ENCODE measurements around the gene IL4R. TPM values are rescaled to one million over a fixed set of nuclear protein-coding genes. Genes with fewer than 3 reads are reported as not detected.

IL4R gene
- total and polyA plus RNA-seq, 2 of the 13 experiments (the other 11 are each of a cell fraction or from before 2014, with no cell fraction given), result 15.9 to 49.6 TPM

DNA sequence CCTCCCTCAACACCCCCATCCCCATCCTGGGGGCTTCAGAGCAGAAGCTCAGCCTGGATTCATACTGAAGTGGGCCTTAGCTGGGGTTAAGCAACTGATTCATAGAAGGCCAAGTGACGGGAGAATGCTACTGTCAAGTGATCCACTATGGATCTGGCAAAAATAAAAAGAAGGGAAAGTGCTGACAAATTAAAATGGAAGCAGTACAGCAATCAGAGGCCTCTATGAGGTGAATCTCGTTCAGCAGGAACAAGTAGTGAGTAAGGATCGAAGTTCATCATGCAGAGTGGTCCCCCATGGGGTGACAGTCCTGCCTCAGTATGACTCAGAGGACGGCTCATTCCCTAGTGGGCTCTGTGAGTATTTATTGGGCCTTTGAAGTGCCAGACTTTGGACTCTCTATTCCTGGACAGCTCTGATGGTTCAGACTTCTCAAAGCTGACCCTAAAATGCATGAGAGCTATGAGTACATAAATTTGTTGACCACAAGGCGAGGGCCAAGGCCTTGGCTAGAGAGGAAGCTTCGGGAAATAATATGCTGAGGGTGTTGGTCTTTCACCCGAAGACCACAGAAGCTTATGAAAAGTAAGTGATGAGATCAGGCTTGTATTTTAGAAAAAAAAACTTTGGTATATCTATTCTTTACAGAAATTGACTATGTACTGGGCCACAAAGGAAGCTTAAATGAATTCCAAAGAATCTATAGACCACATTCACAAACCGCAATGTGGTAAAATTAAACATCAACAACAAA lies 39.9 kb upstream of the IL4R start (continued):
- TF ChIP-seq KMT2B (CRISPR knock-in tag; IDR thresholded peaks at IDR 0.05) (peak; percentile 82; the same call in 1 of the 2 replicates), CCAR2 (optimal IDR thresholded peaks at IDR 0.05; ENCODE audit: low read depth, low read length) (no peak), DMAP1 (CRISPR knock-in tag; IDR thresholded peaks at IDR 0.05) (peak; percentile 60; the same call in 1 of the 2 replicates), ZNF569 (CRISPR knock-in tag; IDR thresholded peaks at IDR 0.05; ENCODE audit: borderline replicate concordance) (no peak), GPN1 (CRISPR knock-in tag; IDR thresholded peaks at IDR 0.05; ENCODE audit: borderline replicate concordance) (no peak), ZNF430 (CRISPR knock-in tag; IDR thresholded peaks at IDR 0.05) (peak; percentile 97), DPF2 (CRISPR knock-in tag; IDR thresholded peaks at IDR 0.05; ENCODE audit: borderline replicate concordance, low read depth) (peak; percentile 94), NFE2L2 (IDR thresholded peaks at IDR 0.05; ENCODE audit: low read length) (peak; percentile 32; the same call in 1 of the 2 replicates), ZNF335 (CRISPR knock-in tag; IDR thresholded peaks at IDR 0.05) (peak; percentile 86), TBL1XR1 (IDR thresholded peaks at IDR 0.05; ENCODE audit: borderline replicate concordance, low read length, partially characterized antibody) (peak; percentile 99), ZFP37 (CRISPR knock-in tag; IDR thresholded peaks at IDR 0.05; ENCODE audit: borderline replicate concordance) (peak; percentile 56; the same call in 1 of the 2 replicates), ZNF616 (CRISPR knock-in tag; IDR thresholded peaks at IDR 0.05; ENCODE audit: low read depth) (no peak), RFX5 (IDR thresholded peaks at IDR 0.05; ENCODE audit: low read depth, low read length) (peak; percentile 33; the same call in 1 of the 2 replicates), ZNF496 (CRISPR knock-in tag; IDR thresholded peaks at IDR 0.05; ENCODE audit: insufficient replicate concordance) (no peak), ZNF136 (CRISPR knock-in tag; IDR thresholded peaks at IDR 0.05; ENCODE audit: low read depth) (peak; percentile 73; the same call in 1 of the 2 replicates), FIP1L1 (IDR thresholded peaks at IDR 0.05; ENCODE audit: borderline replicate concordance, insufficient read depth, low read depth, low read length) (no peak), ZFX (CRISPR knock-in tag; IDR thresholded peaks at IDR 0.05; ENCODE audit: low read depth) (peak; percentile 80; the same call in 1 of the 2 replicates), SMAD9 (CRISPR knock-in tag; IDR thresholded peaks at IDR 0.05) (no peak; the same call in 1 of the 2 replicates), ATAD3A (CRISPR knock-in tag; IDR thresholded peaks at IDR 0.05) (no peak), SP4 (CRISPR knock-in tag; IDR thresholded peaks at IDR 0.05) (no peak), CCDC6 (CRISPR knock-in tag; IDR thresholded peaks at IDR 0.05) (peak; percentile 60; the same call in 1 of the 2 replicates), KDM6A (CRISPR knock-in tag; IDR thresholded peaks at IDR 0.05; ENCODE audit: low read depth) (peak; percentile 98), TRIM24 (CRISPR knock-in tag; IDR thresholded peaks at IDR 0.05) (peak; percentile 84; the same call in 1 of the 2 replicates)
- TF ChIP-seq, protein P1, sequence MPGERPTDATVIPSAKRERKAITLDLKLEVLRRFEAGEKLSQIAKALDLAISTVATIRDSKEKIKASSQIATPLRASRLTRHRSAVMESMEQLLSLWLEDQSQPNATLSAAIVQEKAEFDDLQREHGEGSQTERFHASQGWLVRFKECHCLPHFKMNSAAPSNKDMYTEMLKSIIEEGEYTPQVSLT (CRISPR knock-in tag; IDR thresholded peaks at IDR 0.05; ENCODE audit: borderline replicate concordance, low read depth), result 0 out of 2 replicates have a peak, but pooled peaks have one; percentile 47
- TF ChIP-seq, protein P2, sequence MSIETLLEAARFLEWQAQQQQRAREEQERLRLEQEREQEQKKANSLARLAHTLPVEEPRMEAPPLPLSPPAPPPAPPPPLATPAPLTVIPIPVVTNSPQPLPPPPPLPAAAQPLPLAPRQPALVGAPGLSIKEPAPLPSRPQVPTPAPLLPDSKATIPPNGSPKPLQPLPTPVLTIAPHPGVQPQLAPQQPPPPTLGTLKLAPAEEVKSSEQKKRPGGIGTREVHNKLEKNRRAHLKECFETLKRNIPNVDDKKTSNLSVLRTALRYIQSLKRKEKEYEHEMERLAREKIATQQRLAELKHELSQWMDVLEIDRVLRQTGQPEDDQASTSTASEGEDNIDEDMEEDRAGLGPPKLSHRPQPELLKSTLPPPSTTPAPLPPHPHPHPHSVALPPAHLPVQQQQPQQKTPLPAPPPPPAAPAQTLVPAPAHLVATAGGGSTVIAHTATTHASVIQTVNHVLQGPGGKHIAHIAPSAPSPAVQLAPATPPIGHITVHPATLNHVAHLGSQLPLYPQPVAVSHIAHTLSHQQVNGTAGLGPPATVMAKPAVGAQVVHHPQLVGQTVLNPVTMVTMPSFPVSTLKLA (IDR thresholded peaks at IDR 0.05), result no peak
- TF ChIP-seq, protein P3, sequence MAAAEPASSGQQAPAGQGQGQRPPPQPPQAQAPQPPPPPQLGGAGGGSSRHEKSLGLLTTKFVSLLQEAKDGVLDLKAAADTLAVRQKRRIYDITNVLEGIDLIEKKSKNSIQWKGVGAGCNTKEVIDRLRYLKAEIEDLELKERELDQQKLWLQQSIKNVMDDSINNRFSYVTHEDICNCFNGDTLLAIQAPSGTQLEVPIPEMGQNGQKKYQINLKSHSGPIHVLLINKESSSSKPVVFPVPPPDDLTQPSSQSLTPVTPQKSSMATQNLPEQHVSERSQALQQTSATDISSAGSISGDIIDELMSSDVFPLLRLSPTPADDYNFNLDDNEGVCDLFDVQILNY (CRISPR knock-in tag; conservative IDR thresholded peaks at IDR 0.05), result no peak
- TF ChIP-seq, protein P4, sequence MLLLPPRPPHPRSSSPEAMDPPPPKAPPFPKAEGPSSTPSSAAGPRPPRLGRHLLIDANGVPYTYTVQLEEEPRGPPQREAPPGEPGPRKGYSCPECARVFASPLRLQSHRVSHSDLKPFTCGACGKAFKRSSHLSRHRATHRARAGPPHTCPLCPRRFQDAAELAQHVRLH (CRISPR knock-in tag; IDR thresholded peaks at IDR 0.05; ENCODE audit: borderline replicate concordance, low read depth), result peak; percentile 86; the same call in 1 of the 2 replicates
- TF ChIP-seq, protein P5, sequence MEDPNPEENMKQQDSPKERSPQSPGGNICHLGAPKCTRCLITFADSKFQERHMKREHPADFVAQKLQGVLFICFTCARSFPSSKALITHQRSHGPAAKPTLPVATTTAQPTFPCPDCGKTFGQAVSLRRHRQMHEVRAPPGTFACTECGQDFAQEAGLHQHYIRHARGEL (CRISPR knock-in tag; IDR thresholded peaks at IDR 0.05), result no peak

All from HepG2 (cell line).